GM18868 (cell line): ENCODE results near the gene BTF3L4.
"Not testable (repeated sequence)": the region's sequence is repeated elsewhere in the genome, so short reads cannot be mapped to it uniquely, and the experiment has no call there.

ENCODE experiments used
- ATAC-seq: cut with Tn5 transposase; IDR thresholded peaks from one replicate; pipeline ENCODE4 v1.9.1; 2021; ENCODE audit warnings: mild to moderate bottlenecking, moderate library complexity; ENCODE audit not compliant: unreplicated experiment

BTF3L4 gene

GRCh38 chr1:52055066-52055865, 829 bp upstream of the BTF3L4 start, which contains the start of gene TXNDC12:
TSS of gene TXNDC12 (minus strand) at chr1:52055191. CDS start at chr1:52055096, 95 bp downstream.
- ATAC-seq = peak; percentile 40

GRCh38 chr1:52055866-52056162, 281 bp upstream of the BTF3L4 start:
- no peak for ATAC-seq

- no peak for ATAC-seq
These were observed 789 bp downstream of the BTF3L4 start for GRCh38 chr1:52056937-52057231.

- ATAC-seq = no peak
These were observed 1.2 kb downstream of the BTF3L4 start for GRCh38 chr1:52057255-52057654.

DNA sequence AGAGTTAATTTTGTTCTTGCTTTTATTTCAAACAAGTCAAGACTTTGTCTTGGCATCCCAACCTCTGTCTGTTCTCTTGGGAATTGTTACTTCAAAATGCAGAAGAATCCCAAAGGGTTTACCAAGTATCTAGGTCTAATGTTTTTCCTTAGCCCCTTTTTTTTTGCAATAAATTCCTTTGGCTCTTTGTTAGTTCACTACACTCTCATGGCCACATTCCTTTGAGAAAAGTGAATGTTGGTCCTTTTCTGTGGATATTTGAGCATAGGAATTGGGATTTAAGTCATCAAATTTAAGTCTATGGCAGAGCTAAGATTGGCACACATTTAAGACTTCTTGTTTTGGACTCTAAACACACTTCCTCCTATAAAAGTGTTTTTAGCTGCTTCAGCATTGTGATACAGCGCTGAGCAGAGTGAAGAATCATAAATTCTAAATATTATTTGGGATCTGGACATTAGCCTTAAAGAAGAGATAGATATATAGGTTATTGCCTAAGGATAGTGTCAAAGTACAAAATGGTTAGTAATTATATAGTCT, 1.9 kb downstream of the BTF3L4 start:
- no peak for ATAC-seq

DNA sequence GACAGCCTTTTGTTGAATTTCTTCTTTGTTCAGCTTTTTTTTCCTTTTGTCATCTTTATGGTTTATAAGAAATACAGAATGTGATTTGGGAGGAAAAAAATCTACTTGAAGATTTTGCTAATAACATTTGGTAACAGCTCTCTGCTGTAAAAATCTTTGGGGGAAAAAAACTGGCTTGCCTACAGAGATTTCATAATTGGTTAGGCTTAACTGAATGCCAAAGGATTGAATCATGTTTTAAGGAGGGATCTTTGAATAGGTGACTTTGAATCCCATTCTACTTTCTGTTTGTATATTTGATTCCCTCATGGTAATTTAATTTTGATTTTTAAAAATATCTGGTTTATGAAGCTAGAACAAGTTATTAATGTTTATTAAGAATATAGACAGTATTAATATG, 3.2 kb downstream of the BTF3L4 start:
- ATAC-seq = no peak

- no peak for ATAC-seq
These were observed 3.8 kb downstream of the BTF3L4 start for GRCh38 chr1:52059888-52060287.

- ATAC-seq = no peak
These were observed 4.7 kb downstream of the BTF3L4 start for GRCh38 chr1:52060822-52061221.

GRCh38 chr1:52063192-52063591, 7.1 kb downstream of the BTF3L4 start:
- ATAC-seq = no peak

GRCh38 chr1:52070704-52071103, 14.6 kb downstream of the BTF3L4 start:
- no peak for ATAC-seq

GRCh38 chr1:52072291-52072690, 16.2 kb downstream of the BTF3L4 start:
- no peak for ATAC-seq

- ATAC-seq = not testable (repeated sequence)
These were observed 21.2 kb downstream of the BTF3L4 start for GRCh38 chr1:52077277-52077676.

- ATAC-seq = no peak
These were observed 23.9 kb downstream of the BTF3L4 start for GRCh38 chr1:52080014-52080415.

DNA sequence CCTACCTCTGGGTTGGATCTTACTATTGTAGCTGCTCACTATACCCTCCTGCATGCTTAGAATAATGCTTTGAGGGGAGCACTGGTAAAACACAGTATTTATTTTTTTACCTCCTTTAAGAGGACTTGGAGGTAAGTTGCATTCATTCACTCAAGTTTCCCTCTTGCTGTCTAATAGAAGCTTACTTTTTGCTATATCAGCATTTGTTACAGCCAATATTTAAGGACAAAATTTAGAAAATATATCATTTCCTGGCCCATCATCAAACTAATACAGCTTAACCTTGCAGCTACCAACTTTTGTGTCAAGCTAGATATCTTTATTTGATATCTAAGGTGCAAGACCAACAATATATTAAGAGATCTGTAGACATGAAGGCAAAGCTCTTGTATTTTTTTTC, 31.8 kb downstream of the BTF3L4 start:
- not testable (repeated sequence) for ATAC-seq

DNA sequence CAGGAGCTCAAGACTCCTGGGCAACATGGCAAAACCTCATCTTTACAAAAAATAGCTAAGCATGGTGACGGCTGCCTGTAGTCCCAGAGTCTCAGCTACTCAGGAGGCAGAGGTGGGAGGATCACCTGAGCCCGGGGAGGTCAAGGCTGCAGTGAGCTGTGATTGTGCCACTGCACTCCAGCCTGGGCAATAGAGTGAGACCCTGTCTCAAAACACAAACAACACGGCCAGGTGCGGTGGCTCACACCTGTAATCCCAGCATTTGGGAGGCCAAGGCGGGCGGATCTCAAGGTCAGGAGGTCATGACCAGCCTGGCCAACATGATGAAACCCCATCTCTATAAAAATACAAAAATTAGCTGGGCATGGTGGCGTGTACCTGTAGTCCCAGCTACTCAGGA, 38.2 kb downstream of the BTF3L4 start:
- ATAC-seq = not testable (repeated sequence)

GRCh38 chr1:52096216-52096615, 40.1 kb downstream of the BTF3L4 start:
- ATAC-seq = no peak

DNA sequence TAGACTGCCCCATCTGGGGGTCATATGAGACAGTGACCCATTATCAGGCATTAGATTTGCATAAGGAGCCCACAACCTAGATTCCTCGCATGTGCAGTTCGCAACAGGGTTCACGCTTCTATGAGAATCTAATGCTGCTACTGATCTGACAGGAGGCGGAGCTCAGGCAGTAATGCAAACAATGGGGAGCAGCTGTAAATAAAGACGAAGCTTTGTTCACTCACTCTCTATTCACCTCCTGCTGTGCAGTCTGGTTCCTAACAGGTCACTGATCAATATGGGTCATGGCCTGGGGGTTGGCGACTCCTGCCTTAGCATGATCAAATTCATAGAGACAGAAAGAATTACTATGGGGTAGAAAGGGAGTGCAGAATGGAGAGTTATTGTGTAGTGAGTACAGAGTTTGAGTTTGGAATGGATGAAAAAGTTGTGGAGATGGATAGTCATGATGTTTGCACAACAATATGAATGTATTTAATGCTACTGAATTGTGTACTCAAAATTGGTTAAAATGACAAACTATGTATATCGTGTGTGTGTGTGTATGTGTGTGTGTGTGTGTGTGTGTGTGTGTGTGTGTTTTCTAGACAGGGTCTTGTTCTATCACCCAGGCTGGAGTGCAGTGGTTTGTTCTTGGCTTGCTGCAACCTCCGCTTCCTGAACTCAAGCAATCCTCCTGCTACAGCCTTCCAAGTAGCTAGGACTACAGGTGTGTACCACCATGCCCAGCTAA, 42.2 kb downstream of the BTF3L4 start:
- ATAC-seq = no peak

DNA sequence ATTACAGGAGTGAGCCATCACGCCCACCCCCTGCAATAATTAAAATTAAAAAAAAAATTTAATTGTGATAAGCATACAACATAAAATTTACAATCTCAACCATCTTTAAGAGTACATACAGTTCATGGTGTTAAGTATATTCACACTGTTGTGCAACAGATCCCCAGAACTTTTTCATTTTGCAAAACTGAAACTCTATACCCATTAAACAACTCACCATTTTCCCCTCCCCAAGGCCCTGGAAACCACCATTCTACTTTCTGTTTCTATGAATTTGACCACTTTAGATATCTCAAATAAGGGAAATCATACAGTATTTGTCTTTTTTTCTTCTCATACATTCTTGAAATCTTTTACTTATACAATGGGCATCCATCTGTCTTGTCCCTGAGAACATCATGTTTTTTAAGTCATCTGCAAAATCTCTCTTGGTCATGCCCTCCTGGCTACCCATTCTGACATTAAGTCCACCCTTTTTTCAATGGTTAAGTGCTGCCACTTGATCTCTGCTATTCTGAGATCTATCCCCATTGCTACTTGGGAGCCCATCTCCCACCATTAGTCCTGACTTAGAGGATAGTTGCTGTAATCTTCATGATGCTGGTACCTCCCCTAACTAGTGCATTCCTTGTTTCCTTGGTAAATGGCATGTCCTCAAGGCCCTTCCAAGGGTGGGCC, 46.4 kb downstream of the BTF3L4 start:
- peak; percentile 81 for ATAC-seq

- ATAC-seq = no peak
These were observed 55.4 kb downstream of the BTF3L4 start for GRCh38 chr1:52111492-52111891.

DNA sequence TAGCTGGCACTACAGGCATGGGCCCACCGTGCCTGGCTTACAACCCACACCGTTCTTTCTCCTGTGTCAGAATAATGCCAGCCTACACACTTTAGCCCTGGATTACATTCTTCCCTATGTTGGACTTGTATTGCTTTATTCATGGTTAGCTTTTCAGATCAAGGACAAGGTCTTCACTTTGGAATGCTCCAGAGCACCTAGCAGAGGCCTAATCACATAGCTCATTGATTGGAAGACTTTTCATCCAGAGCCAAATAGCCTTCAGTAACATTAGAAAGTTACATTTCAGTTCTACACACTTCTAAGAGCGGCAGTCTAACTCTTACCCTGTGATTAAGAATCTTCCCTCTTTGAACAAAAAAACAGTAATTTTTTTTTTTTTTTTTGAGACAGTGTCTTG, 56.4 kb downstream of the BTF3L4 start:
- ATAC-seq = no peak

GRCh38 chr1:52119301-52120079, 63.4 kb downstream of the BTF3L4 start:
- no peak for ATAC-seq
